Fibroblast of villous mesenchyme (primary cell): Measurements from ENCODE around the gene SYCP3. TPM values are rescaled to one million over a fixed set of nuclear protein-coding genes. Genes with fewer than 3 reads are reported as not detected.
A peak's percentile ranks its signal among the peaks of the same experiment; 100 is the strongest.

Experiments
- DNase-seq: peaks from one replicate; pipeline ENCODE4 v3.0.0-alpha.2; 2010; ENCODE audit warnings: low read depth
- H3K4me3 ChIP-seq: 2 replicates; pipeline ENCODE4 v1.5.1; 2011; ENCODE audit warnings: low read depth, mild to moderate bottlenecking, low read length
- total RNA-seq: library from RNA; depleted of rRNA; stranded (reverse); fragments of >200 nt; gene quantifications from 2 replicates; pipeline ENCODE4 v1.2.3, GENCODE V29; 2012
- TF ChIP-seq, protein P1 (sequence below): IDR thresholded peaks from 2 replicates; pipeline ENCODE4 v1.5.1; 2012; ENCODE audit warnings: low read depth, mild to moderate bottlenecking, low read length; ENCODE audit not compliant: insufficient read depth

SYCP3 gene
- total RNA-seq, 1 donor = under 0.01 TPM

DNA sequence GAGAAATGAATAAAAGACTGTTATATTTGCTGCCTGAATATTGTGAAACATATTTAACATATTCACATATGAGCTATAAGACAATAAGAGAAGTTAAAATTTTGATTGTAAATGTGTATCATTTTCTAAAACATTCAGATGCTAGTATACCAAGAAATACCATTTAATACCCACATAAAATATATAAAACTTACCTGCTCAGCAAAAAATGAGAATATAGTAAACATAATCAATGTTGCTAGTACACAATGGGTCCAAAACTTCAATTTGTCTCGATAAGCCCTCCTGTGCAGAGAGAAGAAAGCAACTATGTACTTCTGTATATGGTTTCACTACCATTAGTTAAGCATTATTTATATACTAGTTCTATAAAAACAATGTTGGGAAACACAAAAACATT, 9.6 kb upstream of the SYCP3 start:
- TF ChIP-seq, protein P1, sequence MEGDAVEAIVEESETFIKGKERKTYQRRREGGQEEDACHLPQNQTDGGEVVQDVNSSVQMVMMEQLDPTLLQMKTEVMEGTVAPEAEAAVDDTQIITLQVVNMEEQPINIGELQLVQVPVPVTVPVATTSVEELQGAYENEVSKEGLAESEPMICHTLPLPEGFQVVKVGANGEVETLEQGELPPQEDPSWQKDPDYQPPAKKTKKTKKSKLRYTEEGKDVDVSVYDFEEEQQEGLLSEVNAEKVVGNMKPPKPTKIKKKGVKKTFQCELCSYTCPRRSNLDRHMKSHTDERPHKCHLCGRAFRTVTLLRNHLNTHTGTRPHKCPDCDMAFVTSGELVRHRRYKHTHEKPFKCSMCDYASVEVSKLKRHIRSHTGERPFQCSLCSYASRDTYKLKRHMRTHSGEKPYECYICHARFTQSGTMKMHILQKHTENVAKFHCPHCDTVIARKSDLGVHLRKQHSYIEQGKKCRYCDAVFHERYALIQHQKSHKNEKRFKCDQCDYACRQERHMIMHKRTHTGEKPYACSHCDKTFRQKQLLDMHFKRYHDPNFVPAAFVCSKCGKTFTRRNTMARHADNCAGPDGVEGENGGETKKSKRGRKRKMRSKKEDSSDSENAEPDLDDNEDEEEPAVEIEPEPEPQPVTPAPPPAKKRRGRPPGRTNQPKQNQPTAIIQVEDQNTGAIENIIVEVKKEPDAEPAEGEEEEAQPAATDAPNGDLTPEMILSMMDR = no peak
- no peak for DNase-seq

DNA sequence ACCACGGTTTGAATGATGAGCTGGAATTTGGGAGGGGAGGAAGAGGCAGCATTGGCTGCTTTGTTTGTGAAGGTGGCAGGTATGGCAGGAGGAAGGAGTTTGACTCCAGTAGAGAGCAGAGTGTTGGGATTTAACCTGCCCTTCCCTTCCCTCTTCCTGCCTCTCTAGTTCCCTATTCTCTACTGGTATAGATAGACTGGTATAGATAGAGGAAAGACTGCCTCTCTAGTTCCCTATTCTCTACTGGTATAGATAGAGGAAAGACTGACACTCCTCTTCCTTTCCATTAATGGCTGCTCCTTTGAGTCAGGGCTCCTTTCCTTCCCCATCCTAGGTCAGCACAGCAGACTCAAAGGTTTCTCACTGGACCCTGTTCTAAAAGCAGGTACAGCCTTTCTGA, 8.4 kb upstream of the SYCP3 start:
- H3K4me3 ChIP-seq = no peak overlapping the region
- no peak for DNase-seq
- TF ChIP-seq, protein P1 = no peak

More for the DNA sequence above, 9.6 kb upstream of the SYCP3 start:
- no peak overlapping the region for H3K4me3 ChIP-seq

DNA sequence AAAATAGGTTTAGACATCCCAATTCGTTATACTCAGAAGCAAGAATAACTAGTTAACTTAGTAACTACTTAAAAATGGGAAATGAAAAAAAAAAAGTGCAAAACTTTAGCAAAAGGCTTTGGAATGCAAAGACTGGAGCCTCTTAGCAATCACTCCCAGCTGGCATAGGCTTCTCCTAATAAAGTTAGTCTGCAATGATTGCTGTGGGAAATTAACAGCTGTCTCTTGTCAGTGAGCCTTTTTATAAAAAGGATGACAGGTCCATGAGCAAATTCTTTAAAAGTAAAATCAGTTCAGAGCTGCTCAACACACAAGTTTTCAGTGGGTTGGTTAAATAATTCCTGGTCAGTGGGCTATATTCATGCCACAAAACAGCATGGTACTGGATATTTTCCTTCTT, 7.4 kb upstream of the SYCP3 start:
- no peak overlapping the region for H3K4me3 ChIP-seq
- DNase-seq = no peak
- TF ChIP-seq, protein P1 = no peak

DNA sequence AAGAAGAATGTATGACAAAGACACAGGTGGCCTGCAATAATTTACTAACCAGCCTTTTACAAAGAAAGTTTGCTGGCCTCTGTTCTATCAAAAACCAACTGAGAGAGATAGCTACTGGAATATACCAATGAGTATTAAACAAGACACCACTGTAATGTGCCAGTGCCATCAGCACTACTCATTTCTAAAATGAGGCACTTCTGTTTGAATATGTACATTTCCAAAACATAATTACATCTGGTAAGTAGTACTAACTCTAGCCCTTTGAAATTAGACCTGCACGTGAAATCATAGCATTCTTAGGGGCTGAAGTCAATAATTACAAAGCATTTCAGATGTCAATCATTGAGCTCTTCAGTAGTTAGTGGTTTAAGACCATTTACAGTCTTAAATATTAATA, 6.9 kb upstream of the SYCP3 start:
- DNase-seq = no peak
- TF ChIP-seq, protein P1 = no peak
- no peak overlapping the region for H3K4me3 ChIP-seq

DNA sequence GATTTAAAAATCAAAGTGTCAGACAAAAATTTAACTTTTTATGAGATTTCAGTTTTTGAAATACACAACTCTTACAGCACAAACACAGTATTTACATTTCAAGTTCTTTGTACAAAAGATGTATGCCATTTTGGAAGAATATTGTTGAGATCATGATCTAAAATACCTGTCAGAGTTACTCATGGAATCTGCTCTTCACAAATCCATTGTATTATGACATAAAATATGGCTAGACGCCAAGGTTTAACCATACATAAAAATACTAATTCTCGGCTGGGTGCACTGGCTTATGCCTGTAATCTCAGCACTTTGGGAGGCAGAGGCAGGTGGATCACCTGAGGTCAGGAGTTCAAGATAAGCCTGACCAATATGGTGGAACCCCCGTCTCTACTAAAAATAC, 6.2 kb upstream of the SYCP3 start:
- H3K4me3 ChIP-seq = no peak overlapping the region
- TF ChIP-seq, protein P1 = no peak
- DNase-seq = no peak

DNA sequence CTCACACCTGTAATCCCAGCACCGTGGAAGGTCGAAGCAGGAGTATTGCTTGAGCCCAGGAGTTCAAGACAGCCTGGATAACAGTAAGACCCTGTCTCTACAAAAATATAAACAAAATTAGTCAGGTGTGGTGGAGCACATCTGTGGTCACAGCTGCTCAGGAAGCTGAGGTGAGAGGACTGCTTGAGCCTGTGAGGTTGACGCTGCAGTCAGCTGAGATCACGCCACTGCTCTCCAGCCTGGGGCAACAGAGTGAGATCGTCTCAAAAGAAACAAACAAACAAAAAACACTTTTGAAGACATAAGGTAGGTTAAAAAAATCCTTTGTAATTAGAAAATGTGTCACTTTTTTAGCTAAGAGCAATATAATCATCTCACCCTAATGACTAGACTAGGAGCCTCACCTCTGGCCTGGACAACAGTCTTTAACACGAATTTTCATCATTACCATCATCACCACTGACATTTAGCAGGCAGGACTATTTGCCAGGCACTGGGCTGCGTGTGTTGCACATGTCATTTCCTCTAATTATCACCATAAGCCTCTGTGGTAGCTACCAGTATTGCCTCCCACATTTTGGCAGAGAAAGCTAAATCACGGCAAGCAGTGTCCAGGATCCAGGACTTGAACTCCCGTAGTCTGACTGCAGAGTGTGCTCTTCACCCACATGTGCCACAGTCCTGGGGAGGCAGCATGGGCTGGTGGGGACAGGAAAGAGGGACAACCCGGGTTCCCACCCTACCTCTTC, 4.6 kb upstream of the SYCP3 start:
- no peak for DNase-seq
- TF ChIP-seq, protein P1 = no peak
- H3K4me3 ChIP-seq = no peak overlapping the region

DNA sequence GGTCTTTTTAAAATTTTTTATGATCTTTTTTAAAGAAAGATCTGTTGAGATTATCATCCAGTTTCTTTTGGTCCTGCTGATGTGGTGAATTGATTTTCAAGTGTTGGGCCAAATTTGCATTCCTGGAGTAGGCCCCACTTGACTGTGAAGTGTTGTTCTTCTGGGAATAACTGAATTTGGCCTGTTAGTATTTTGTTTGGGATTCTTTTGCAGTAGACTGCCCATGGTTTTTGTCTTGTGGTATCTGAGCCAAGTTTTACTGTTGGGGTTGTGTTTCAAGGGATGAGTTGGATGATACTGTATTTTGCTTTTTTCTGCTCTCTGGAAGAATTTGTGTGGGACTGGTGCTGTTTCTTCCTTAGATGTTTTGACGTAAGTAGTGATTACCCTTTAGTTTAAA, 4.0 kb upstream of the SYCP3 start:
- DNase-seq = peak; percentile 45
- TF ChIP-seq, protein P1 = no peak
- H3K4me3 ChIP-seq = no peak overlapping the region
